MV-4-11 (cell line): ENCODE results near the gene HIVEP2.

ENCODE experiments used
- DNase-seq: peaks from one replicate; lab custom pipeline; 2025; lab: John Stamatoyannopoulos, UW

The HIVEP2 gene

GRCh38 chr6:142786476-142786875 is 158.5 kb downstream of the HIVEP2 start:
- no peak for DNase-seq

- peak; percentile 66 for DNase-seq
Observed at GRCh38 chr6:142784344-142784743, 160.6 kb downstream of the HIVEP2 start.

- DNase-seq: no peak
Observed at GRCh38 chr6:142783499-142783898, 161.5 kb downstream of the HIVEP2 start.

- no peak for DNase-seq
Observed at GRCh38 chr6:142781129-142781528, 163.8 kb downstream of the HIVEP2 start.

- no peak for DNase-seq
Observed at GRCh38 chr6:142773859-142774648, 170.9 kb downstream of the HIVEP2 start.

- DNase-seq: no peak
Observed at GRCh38 chr6:142773324-142773723, 171.7 kb downstream of the HIVEP2 start.

- no peak for DNase-seq
Observed at GRCh38 chr6:142771162-142771561, 173.8 kb downstream of the HIVEP2 start.

GRCh38 chr6:142765306-142765705 is 179.7 kb downstream of the HIVEP2 start:
- no peak for DNase-seq

GRCh38 chr6:142764311-142764710 is 180.7 kb downstream of the HIVEP2 start:
- no peak for DNase-seq

- DNase-seq: no peak
Observed at GRCh38 chr6:142763205-142763604, 181.8 kb downstream of the HIVEP2 start.

GRCh38 chr6:142761756-142762155 is 183.2 kb downstream of the HIVEP2 start:
- DNase-seq: no peak

GRCh38 chr6:142760152-142760551 is 184.8 kb downstream of the HIVEP2 start:
- no peak for DNase-seq

- no peak for DNase-seq
Observed at GRCh38 chr6:142758629-142759025, 186.3 kb downstream of the HIVEP2 start.

- DNase-seq: no peak
Observed at GRCh38 chr6:142757852-142758628, 186.9 kb downstream of the HIVEP2 start.

GRCh38 chr6:142756215-142756630 is 188.8 kb downstream of the HIVEP2 start:
- DNase-seq: no peak

GRCh38 chr6:142753196-142753595 is 191.8 kb downstream of the HIVEP2 start:
- DNase-seq: no peak

GRCh38 chr6:142752348-142752747 is 192.6 kb downstream of the HIVEP2 start:
- no peak for DNase-seq

GRCh38 chr6:142751452-142751851 is 193.5 kb downstream of the HIVEP2 start:
- DNase-seq: no peak

- DNase-seq: no peak
Observed at GRCh38 chr6:142750998-142751397, 194.0 kb downstream of the HIVEP2 start.

- no peak for DNase-seq
Observed at GRCh38 chr6:142749556-142749955, 195.4 kb downstream of the HIVEP2 start.

GRCh38 chr6:142746524-142746923 is 198.5 kb downstream of the HIVEP2 start:
- no peak for DNase-seq

- no peak for DNase-seq
Observed at GRCh38 chr6:142744836-142745235, 200.1 kb downstream of the HIVEP2 start.

GRCh38 chr6:142740449-142740848 is 204.5 kb downstream of the HIVEP2 start:
- no peak for DNase-seq
